Mesenchymal stem cell (in vitro differentiated cells and primary cell): ENCODE data around the gene CXXC5. TPM values are rescaled to one million over a fixed set of nuclear protein-coding genes. Genes with fewer than 3 reads are reported as not detected.

Experiments used
- DNase-seq: peaks from one replicate; pipeline ENCODE4 v3.0.0-alpha.2; 2013
- H2AFZ ChIP-seq: one replicate; pipeline ENCODE4 v1.6.1; 2013; ENCODE audit warnings: low read depth, mild to moderate bottlenecking, control low read depth, inconsistent platforms, low read length, moderate library complexity
- H2AK5ac ChIP-seq: 2 replicates; pipeline ENCODE4 v1.6.1; 2013; ENCODE audit warnings: low read length, moderate library complexity, mild to moderate bottlenecking, inconsistent platforms; ENCODE audit not compliant: severe bottlenecking
- H2BK120ac ChIP-seq: one replicate; pipeline ENCODE4 v1.6.1; 2013; ENCODE audit warnings: low read depth, mild to moderate bottlenecking, inconsistent platforms, low read length, moderate library complexity
- H2BK12ac ChIP-seq, 2 experiments: one replicate each; pipeline ENCODE4 v1.6.1; 2013; ENCODE audit warnings: inconsistent platforms in 2 of 2, low read length in 2 of 2, mild to moderate bottlenecking in 2 of 2, moderate library complexity in 2 of 2, control low read depth in 1 of 2
- H2BK15ac ChIP-seq: one replicate; pipeline ENCODE4 v1.6.1; 2013; ENCODE audit warnings: mild to moderate bottlenecking, low read depth, inconsistent platforms; ENCODE audit not compliant: poor library complexity, severe bottlenecking
- H2BK5ac ChIP-seq: 2 replicates; pipeline ENCODE4 v1.6.1; 2013; ENCODE audit warnings: low read depth, mild to moderate bottlenecking, low read length, control low read depth, inconsistent platforms; ENCODE audit not compliant: poor library complexity, severe bottlenecking
- H3K14ac ChIP-seq, 2 experiments: one replicate each; pipeline ENCODE4 v1.6.1; 2013; ENCODE audit warnings: inconsistent platforms in 2 of 2, low read length in 2 of 2, control low read depth in 1 of 2, mild to moderate bottlenecking in 1 of 2, moderate library complexity in 1 of 2
- H3K18ac ChIP-seq, 2 experiments: one replicate each; pipeline ENCODE4 v1.6.1; 2013; ENCODE audit warnings: inconsistent platforms in 2 of 2, low read length in 2 of 2, control low read depth in 1 of 2, low read depth in 1 of 2, mild to moderate bottlenecking in 1 of 2
- H3K23ac ChIP-seq, 2 experiments: one replicate each; pipeline ENCODE4 v1.6.1; 2013; ENCODE audit warnings: inconsistent platforms in 2 of 2, low read length in 2 of 2, mild to moderate bottlenecking in 2 of 2, moderate library complexity in 2 of 2, control low read depth in 1 of 2
- H3K27ac ChIP-seq: 2 replicates; pipeline ENCODE4 v1.5.1; 2013; ENCODE audit warnings: mild to moderate bottlenecking, moderate library complexity, low read length, control low read depth, inconsistent platforms; ENCODE audit not compliant: poor library complexity, severe bottlenecking
- H3K27me3 ChIP-seq, 2 experiments: 2 replicates each; pipeline versions ENCODE4 v1.6.1 to v1.7.0; 2013; ENCODE audit warnings: low read length in 2 of 2, mild to moderate bottlenecking in 2 of 2, moderate library complexity in 2 of 2, control low read depth in 1 of 2, inconsistent platforms in 1 of 2; ENCODE audit not compliant: control insufficient read depth in 1 of 2, insufficient read depth in 1 of 2
- H3K36me3 ChIP-seq, 2 experiments: 2 replicates each; pipeline versions ENCODE4 v1.6.1 to v1.7.0; 2013; ENCODE audit warnings: low read length in 2 of 2, control low read depth in 1 of 2, inconsistent platforms in 1 of 2, low read depth in 1 of 2, mild to moderate bottlenecking in 1 of 2; ENCODE audit not compliant: insufficient read depth in 2 of 2, control insufficient read depth in 1 of 2
- H3K4ac ChIP-seq, 2 experiments: one replicate each; pipeline ENCODE4 v1.6.1; 2013; ENCODE audit warnings: inconsistent platforms in 2 of 2, low read length in 2 of 2, mild to moderate bottlenecking in 2 of 2, moderate library complexity in 2 of 2, control low read depth in 1 of 2, low read depth in 1 of 2
- H3K4me1 ChIP-seq: 2 replicates; pipeline ENCODE4 v1.6.1; 2013; ENCODE audit warnings: low read depth, low read length, control low read depth; ENCODE audit not compliant: control insufficient read depth, insufficient read depth
- H3K4me2 ChIP-seq: 2 replicates; pipeline ENCODE4 v1.6.1; 2013; ENCODE audit warnings: low read length, mild to moderate bottlenecking, inconsistent platforms; ENCODE audit not compliant: poor library complexity, severe bottlenecking
- H3K4me3 ChIP-seq, 2 experiments: 2 replicates each; pipeline versions ENCODE4 v1.5.1 to v1.7.0; 2013; ENCODE audit warnings: low read length in 2 of 2, mild to moderate bottlenecking in 2 of 2, control low read depth in 1 of 2, low read depth in 1 of 2; ENCODE audit not compliant: insufficient read depth in 1 of 2
- H3K79me1 ChIP-seq: replicated peaks from 2 replicates; pipeline ENCODE4 v1.6.1; 2013; ENCODE audit warnings: mild to moderate bottlenecking, control low read depth, low read length, inconsistent platforms; ENCODE audit not compliant: poor library complexity, severe bottlenecking
- H3K9ac ChIP-seq: 2 replicates; pipeline ENCODE4 v1.7.0; 2013; ENCODE audit warnings: mild to moderate bottlenecking, low read length, moderate library complexity
- H3K9me3 ChIP-seq: 2 replicates; pipeline ENCODE4 v1.7.0; 2013; ENCODE audit warnings: mild to moderate bottlenecking, low read length; ENCODE audit not compliant: control insufficient read depth
- H4K8ac ChIP-seq: one replicate; pipeline ENCODE4 v1.6.1; 2013; ENCODE audit warnings: inconsistent platforms, mild to moderate bottlenecking, low read length, moderate library complexity
- H4K91ac ChIP-seq: one replicate; pipeline ENCODE4 v1.6.1; 2013; ENCODE audit warnings: mild to moderate bottlenecking, low read length, inconsistent platforms
- WGBS: methylation state at CpG from one replicate; pipeline ENCODE4 v1.1.7; 2013; ENCODE audit warnings: mixed read lengths; 5-methylcytosine and 5-hydroxymethylcytosine counted together
- small RNA-seq: library from polyadenylated mRNA; stranded (forward); fragments of <200 nt; extraction: miRNeasy Mini kit (QIAGEN cat#:217004); gene quantifications from one replicate; pipeline ENCODE3, GENCODE V24; 2013; ENCODE audit warnings: low read depth

Gene CXXC5

GRCh38 chr5:139731281-139731680 is 83.1 kb downstream of the CXXC5 start:
- no peak overlapping the region for H3K4ac ChIP-seq
- H3K9me3 ChIP-seq, result no peaks in the 10 kb centered on the region
- no peak overlapping the region for H2BK120ac ChIP-seq
- no peak overlapping the region for H2BK15ac ChIP-seq
- 83% methylated on average over 2 of the region's 3 CpGs for WGBS
- H3K36me3 ChIP-seq, result peaks cover 0 to 3% of the 10 kb centered on the region in 2 experiments
- no peak overlapping the region for H3K9ac ChIP-seq
- no peak overlapping the region for H3K23ac ChIP-seq
- H3K4me1 ChIP-seq, result peaks cover 17% of the 10 kb centered on the region
- H3K14ac ChIP-seq, result no peak overlapping the region
- H4K91ac ChIP-seq, result no peak overlapping the region
- no peak overlapping the region for H2AFZ ChIP-seq
- H3K18ac ChIP-seq, result no peak overlapping the region
- no peak for DNase-seq
- no peak overlapping the region for H3K4me3 ChIP-seq
- no peak overlapping the region for H3K4me2 ChIP-seq
- H4K8ac ChIP-seq, result no peak overlapping the region
- no peaks in the 10 kb centered on the region for H3K79me1 ChIP-seq
- H2BK12ac ChIP-seq, result no peak overlapping the region
- H3K27me3 ChIP-seq, result no peaks in the 10 kb centered on the region
- no peak overlapping the region for H3K27ac ChIP-seq
- no peak overlapping the region for H2BK5ac ChIP-seq
- H2AK5ac ChIP-seq, result no peak overlapping the region

GRCh38 chr5:139732019-139732418 is 83.9 kb downstream of the CXXC5 start:
- Histone ChIP-seq H3K14ac (no peak overlapping the region), H2BK12ac (no peak overlapping the region), H3K36me3 (peaks cover 0 to 3% of the 10 kb centered on the region in 2 experiments), H3K27me3 (no peaks in the 10 kb centered on the region), H3K23ac (no peak overlapping the region), H3K27ac (no peak overlapping the region), H3K4me1 (peaks cover 13% of the 10 kb centered on the region), H2AK5ac (no peak overlapping the region), H3K4me2 (no peak overlapping the region), H3K18ac (no peak overlapping the region), H2BK120ac (no peak overlapping the region), H2AFZ (no peak overlapping the region), H4K91ac (no peak overlapping the region), H3K4ac (no peak overlapping the region), H3K9ac (no peak overlapping the region), H3K4me3 (no peak overlapping the region), H3K9me3 (no peaks in the 10 kb centered on the region), H3K79me1 (no peaks in the 10 kb centered on the region), H2BK15ac (no peak overlapping the region), H4K8ac (no peak overlapping the region), H2BK5ac (no peak overlapping the region)
- WGBS, result 93% methylated on average over 1 of the region's 2 CpGs
- no peak for DNase-seq

- 81% methylated on average over 9 of the region's 12 CpGs for WGBS
- no peak for DNase-seq
- no peak overlapping the region for H3K4me3 ChIP-seq
- peak overlapping the region; percentile 79 for H2AK5ac ChIP-seq
- no peak overlapping the region for H3K4me2 ChIP-seq
- no peaks in the 10 kb centered on the region for H3K79me1 ChIP-seq
- H3K27ac ChIP-seq, result no peak overlapping the region
- peak overlapping the region in 1 of 2 experiments; percentile 37 for H3K18ac ChIP-seq
- peak overlapping the region in 1 of 2 experiments; percentile 21 for H2BK12ac ChIP-seq
- no peaks in the 10 kb centered on the region for H3K27me3 ChIP-seq
- peak overlapping the region; percentile 45 for H4K8ac ChIP-seq
- no peak overlapping the region for H3K4ac ChIP-seq
- H2BK120ac ChIP-seq, result no peak overlapping the region
- no peak overlapping the region for H2AFZ ChIP-seq
- H3K4me1 ChIP-seq, result peaks cover 14% of the 10 kb centered on the region
- H2BK5ac ChIP-seq, result no peak overlapping the region
- H3K14ac ChIP-seq, result peak overlapping the region in 1 of 2 experiments; percentile 45
- H3K9me3 ChIP-seq, result no peaks in the 10 kb centered on the region
- peak overlapping the region; percentile 73 for H4K91ac ChIP-seq
- no peak overlapping the region for H3K9ac ChIP-seq
- H3K36me3 ChIP-seq, result peaks cover 0 to 3% of the 10 kb centered on the region in 2 experiments
- H2BK15ac ChIP-seq, result no peak overlapping the region
- H3K23ac ChIP-seq, result no peak overlapping the region
Measured at GRCh38 chr5:139733010-139733688, 85.0 kb downstream of the CXXC5 start.

Small RNAs within 50 kb of the gene (small RNA-seq; reads per million reads assigned to genes)
- gene RNU6-236P, result not detected
